Ishikawa (cell line): ENCODE data around the gene SPECC1.
A peak's percentile ranks its signal among the peaks of the same experiment; 100 is the strongest.

Source experiments
- CEBPB ChIP-seq: IDR thresholded peaks from 2 replicates; pipeline ENCODE4 v1.6.1; 2012
- CREB1 ChIP-seq: IDR thresholded peaks from 2 replicates; pipeline ENCODE4 v1.6.1; 2012; ENCODE audit warnings: low read depth
- EGR1 ChIP-seq: IDR thresholded peaks from 2 replicates; pipeline ENCODE4 v1.6.1; 2012
- EP300 ChIP-seq: IDR thresholded peaks from 2 replicates; pipeline ENCODE4 v1.6.1; 2012; ENCODE audit warnings: borderline replicate concordance
- FOXM1 ChIP-seq: IDR thresholded peaks from 2 replicates; pipeline ENCODE4 v1.6.1; 2012; ENCODE audit warnings: low read depth, borderline replicate concordance
- NFIC ChIP-seq: IDR thresholded peaks from 2 replicates; pipeline ENCODE4 v1.6.1; 2012
- RAD21 ChIP-seq: IDR thresholded peaks from 2 replicates; pipeline ENCODE4 v1.6.1; 2012; ENCODE audit warnings: low read depth
- TAF1 ChIP-seq: IDR thresholded peaks from 2 replicates; pipeline ENCODE4 v1.6.1; 2012; ENCODE audit warnings: low read depth, mild to moderate bottlenecking
- TCF12 ChIP-seq: IDR thresholded peaks from 2 replicates; pipeline ENCODE4 v1.6.1; 2012; ENCODE audit warnings: low read depth
- TEAD4 ChIP-seq: IDR thresholded peaks from 2 replicates; pipeline ENCODE4 v1.6.1; 2012
- YY1 ChIP-seq: IDR thresholded peaks from 2 replicates; pipeline ENCODE4 v1.6.1; 2012; ENCODE audit warnings: low read depth
- ZBTB7A ChIP-seq: IDR thresholded peaks from 2 replicates; pipeline ENCODE4 v1.6.1; 2012; ENCODE audit warnings: low read depth
- TF ChIP-seq, protein P1 (sequence below): IDR thresholded peaks from 2 replicates; pipeline ENCODE4 v1.6.1; 2012
- TF ChIP-seq, protein P2 (sequence below): IDR thresholded peaks from 2 replicates; pipeline ENCODE4 v1.6.1; 2012
- TF ChIP-seq, protein P3 (sequence below): IDR thresholded peaks from 2 replicates; pipeline ENCODE4 v1.6.1; 2012; ENCODE audit warnings: low read depth, mild to moderate bottlenecking

The SPECC1 gene

DNA sequence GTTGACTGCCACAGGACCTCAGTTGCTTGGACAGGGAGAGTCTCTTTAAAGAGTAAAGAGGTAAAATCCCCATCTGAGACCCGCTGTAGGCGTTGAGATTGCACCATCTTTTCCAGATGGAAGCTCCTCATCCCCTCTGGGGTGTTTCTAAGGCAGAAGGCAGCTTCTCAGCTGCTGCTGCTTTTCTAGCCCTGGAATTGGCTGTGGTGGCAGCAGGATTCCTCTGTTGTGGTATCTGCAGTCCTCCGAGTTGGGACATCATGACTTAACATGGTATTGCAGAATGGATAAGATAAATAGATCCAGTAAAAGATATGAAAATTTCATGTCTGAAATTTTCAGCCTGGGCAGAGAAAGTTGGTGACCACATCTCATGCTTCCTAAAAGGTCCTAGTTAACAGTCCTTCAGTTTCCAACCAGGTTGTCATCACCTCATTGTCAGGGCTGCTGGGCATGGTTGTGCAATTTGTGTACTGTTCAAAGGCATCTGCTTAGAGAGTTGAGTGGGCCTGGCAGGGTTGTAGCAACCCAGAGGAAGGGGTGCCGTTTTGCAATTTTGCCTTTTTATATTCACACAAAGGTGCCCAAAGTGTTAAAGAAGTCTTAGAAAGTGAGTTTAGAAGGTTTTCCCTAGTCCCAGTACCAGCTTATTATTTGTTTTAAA lies 150.4 kb downstream of the SPECC1 start:
- TF ChIP-seq, protein P1, sequence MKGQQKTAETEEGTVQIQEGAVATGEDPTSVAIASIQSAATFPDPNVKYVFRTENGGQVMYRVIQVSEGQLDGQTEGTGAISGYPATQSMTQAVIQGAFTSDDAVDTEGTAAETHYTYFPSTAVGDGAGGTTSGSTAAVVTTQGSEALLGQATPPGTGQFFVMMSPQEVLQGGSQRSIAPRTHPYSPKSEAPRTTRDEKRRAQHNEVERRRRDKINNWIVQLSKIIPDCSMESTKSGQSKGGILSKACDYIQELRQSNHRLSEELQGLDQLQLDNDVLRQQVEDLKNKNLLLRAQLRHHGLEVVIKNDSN, result no peak
- TF ChIP-seq RAD21, result no peak
- no peak for TF ChIP-seq TAF1
- no peak for TF ChIP-seq TEAD4
- TF ChIP-seq CEBPB, result no peak
- no peak for TF ChIP-seq NFIC
- TF ChIP-seq TCF12, result no peak

DNA sequence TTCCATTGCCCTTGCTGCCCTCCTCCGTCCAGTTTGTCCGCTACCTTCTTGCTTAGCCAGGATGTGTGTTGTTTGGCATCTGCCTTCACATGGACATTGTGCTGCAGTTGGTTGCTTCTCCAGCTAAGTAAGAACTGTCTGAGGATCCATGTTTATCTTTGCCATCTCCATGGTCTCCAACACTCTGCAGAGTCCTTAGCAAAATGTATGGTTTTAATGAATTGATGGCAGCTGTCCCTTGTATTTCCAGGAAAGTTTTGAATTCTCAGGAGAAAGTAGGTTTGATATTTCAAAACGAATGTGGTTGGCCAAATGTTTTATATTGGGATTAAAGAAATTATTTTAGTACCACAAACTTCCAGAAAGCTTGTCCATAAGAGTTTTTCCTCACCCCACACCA lies 160.9 kb downstream of the SPECC1 start:
- TF ChIP-seq, protein P1, result no peak
- TF ChIP-seq ZBTB7A (no peak), TEAD4 (no peak), TAF1 (no peak), EGR1 (no peak)
- TF ChIP-seq, protein P2, sequence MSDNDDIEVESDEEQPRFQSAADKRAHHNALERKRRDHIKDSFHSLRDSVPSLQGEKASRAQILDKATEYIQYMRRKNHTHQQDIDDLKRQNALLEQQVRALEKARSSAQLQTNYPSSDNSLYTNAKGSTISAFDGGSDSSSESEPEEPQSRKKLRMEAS, result no peak

DNA sequence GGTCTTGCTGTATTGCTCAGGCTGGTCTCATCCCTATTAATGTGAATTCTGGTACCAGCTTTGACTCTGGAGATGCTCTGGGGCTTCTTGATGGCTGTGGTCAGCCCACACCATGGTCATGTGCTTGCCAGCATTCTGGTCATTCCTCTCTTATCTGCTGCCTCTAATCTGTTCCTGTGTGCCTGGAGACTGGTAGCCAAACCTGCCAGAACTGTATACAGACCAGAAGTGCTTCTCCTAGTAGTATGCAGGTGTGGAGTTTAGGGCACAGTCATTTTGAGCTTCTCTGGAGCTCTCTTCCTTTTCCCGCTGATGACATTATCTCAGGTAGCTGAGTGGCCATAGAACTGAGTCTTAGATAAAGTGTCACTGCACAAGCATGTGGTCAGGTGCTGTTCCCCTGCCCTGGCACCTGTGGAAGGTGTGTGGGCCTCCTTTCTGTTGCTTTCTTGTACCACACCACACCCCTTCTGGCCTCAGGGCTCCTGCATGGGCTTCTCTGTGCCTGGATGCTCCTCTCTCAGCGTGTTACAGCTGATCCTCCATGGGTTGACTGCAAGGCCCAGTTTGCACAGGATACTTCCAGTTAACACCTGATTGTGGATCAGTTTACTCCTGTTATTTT lies 162.7 kb downstream of the SPECC1 start:
- no peak for TF ChIP-seq YY1
- TF ChIP-seq, protein P3, sequence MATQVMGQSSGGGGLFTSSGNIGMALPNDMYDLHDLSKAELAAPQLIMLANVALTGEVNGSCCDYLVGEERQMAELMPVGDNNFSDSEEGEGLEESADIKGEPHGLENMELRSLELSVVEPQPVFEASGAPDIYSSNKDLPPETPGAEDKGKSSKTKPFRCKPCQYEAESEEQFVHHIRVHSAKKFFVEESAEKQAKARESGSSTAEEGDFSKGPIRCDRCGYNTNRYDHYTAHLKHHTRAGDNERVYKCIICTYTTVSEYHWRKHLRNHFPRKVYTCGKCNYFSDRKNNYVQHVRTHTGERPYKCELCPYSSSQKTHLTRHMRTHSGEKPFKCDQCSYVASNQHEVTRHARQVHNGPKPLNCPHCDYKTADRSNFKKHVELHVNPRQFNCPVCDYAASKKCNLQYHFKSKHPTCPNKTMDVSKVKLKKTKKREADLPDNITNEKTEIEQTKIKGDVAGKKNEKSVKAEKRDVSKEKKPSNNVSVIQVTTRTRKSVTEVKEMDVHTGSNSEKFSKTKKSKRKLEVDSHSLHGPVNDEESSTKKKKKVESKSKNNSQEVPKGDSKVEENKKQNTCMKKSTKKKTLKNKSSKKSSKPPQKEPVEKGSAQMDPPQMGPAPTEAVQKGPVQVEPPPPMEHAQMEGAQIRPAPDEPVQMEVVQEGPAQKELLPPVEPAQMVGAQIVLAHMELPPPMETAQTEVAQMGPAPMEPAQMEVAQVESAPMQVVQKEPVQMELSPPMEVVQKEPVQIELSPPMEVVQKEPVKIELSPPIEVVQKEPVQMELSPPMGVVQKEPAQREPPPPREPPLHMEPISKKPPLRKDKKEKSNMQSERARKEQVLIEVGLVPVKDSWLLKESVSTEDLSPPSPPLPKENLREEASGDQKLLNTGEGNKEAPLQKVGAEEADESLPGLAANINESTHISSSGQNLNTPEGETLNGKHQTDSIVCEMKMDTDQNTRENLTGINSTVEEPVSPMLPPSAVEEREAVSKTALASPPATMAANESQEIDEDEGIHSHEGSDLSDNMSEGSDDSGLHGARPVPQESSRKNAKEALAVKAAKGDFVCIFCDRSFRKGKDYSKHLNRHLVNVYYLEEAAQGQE, result no peak
- TF ChIP-seq CREB1, result no peak
- no peak for TF ChIP-seq TEAD4
- no peak for TF ChIP-seq ZBTB7A
- TF ChIP-seq EGR1, result no peak

DNA sequence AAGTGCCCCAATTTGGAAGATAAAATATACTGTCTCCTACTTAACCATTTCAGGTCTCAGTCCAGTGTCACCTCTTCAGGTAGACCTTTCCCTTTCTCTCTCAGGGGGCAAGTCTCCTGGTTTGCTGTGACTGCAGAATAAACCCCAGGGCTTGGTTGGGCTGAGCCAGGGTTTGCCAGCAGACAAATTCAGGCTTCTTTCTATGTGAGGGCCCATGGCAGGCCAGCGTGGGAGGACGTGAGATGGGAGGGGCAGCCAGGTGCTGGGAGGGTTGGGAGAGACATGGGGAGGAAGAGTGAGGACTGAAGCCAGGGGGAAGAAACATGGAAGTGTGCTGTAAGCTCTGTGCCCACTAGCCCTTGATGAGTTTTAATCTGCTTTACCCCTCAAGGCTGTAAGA lies 163.2 kb downstream of the SPECC1 start:
- TF ChIP-seq FOXM1 (no peak), YY1 (no peak), EP300 (no peak), NFIC (no peak), TEAD4 (no peak), ZBTB7A (no peak), EGR1 (no peak), CEBPB (no peak), RAD21 (no peak), CREB1 (no peak), TCF12 (no peak), TAF1 (no peak)
- TF ChIP-seq, protein P1, result no peak
- TF ChIP-seq, protein P3, result no peak
- TF ChIP-seq, protein P2, result no peak

DNA sequence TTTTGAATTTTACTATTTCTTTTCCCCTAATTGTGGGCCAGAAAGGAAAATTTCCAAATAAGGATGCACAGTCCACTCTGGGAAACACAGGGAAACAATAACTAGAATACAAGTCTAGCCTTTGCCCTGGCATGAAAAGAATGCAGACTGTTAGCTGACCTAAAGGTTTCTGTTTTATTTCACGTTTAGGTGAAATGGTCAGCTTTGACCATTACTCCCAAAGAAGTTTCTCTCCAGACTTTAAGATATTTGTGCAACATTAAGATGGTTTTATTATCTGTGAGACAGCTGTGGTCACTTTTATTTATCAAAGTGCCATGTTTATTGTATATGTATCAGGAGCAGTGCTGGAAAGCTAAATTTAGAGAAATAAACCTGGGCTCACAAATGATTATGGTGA lies 163.9 kb downstream of the SPECC1 start:
- TF ChIP-seq TEAD4, result peak; percentile 43; the same call in 1 of the 2 replicates
- TF ChIP-seq ZBTB7A, result no peak

DNA sequence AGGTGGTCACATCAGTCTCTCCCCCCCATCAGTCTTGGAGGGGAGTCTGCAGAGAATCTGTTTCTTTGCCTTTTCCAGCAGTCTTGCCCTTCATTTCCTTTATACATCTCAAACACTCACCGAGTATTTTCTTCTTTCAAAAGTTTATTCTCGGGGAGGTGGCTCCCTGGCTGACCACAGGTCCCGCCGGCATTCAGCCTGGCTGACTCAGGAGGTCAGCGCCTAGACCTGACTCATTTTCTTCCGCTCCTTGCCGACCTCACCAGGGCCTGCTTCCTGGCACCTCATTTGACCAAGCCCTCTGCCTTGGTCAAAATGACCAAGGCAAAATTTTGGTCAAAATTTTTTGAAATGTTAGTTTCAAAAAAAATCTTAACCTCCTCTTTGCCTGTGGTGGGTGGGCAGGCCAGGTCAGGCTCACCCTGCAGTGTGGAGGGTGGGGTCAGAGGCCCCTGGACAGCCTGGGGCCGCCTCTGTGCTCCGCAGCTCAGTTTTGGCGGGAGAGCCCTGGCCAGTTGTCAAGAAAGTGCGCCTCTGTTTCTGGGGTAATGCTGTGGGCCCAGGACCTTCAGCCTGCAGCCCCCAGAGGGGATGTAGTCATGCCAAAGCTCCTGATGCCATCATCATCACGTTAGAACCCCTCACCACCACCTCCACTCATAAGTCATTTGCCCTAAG lies 165.6 kb downstream of the SPECC1 start:
- no peak for TF ChIP-seq ZBTB7A
- no peak for TF ChIP-seq TEAD4
